HEK293T (cell line): ENCODE measurements around the gene ESR2.

Experiments used
- ARNT ChIP-seq: fragments of 450-650 bp; IDR thresholded peaks from 2 replicates; pipeline ENCODE4 v1.6.1; 2017; ENCODE audit warnings: mild to moderate bottlenecking
- BHLHE40 ChIP-seq: fragments of 450-650 bp; IDR thresholded peaks from 2 replicates; pipeline ENCODE4 v1.6.1; 2016; ENCODE audit warnings: mild to moderate bottlenecking, moderate library complexity, borderline replicate concordance
- FOXA1 ChIP-seq: fragments of 450-650 bp; IDR thresholded peaks from 2 replicates; pipeline ENCODE4 v1.6.1; 2016; ENCODE audit warnings: mild to moderate bottlenecking
- FOXK2 ChIP-seq: fragments of 450-650 bp; IDR thresholded peaks from 2 replicates; pipeline ENCODE4 v1.6.1; 2016; ENCODE audit warnings: mild to moderate bottlenecking
- FOXM1 ChIP-seq: fragments of 450-650 bp; IDR thresholded peaks from 2 replicates; pipeline ENCODE4 v1.6.1; 2017; ENCODE audit warnings: mild to moderate bottlenecking, borderline replicate concordance
- HDGF ChIP-seq: fragments of 450-650 bp; IDR thresholded peaks from 2 replicates; pipeline ENCODE4 v1.6.1; 2017; ENCODE audit warnings: antibody characterized with exemption, borderline replicate concordance
- L3MBTL2 ChIP-seq: fragments of 450-650 bp; conservative IDR thresholded peaks from 2 replicates; pipeline ENCODE4 v1.6.1; 2016; ENCODE audit warnings: mild to moderate bottlenecking
- LEF1 ChIP-seq: fragments of 450-650 bp; IDR thresholded peaks from 2 replicates; pipeline ENCODE4 v1.6.1; 2017; ENCODE audit warnings: mild to moderate bottlenecking, borderline replicate concordance
- SP1 ChIP-seq: fragments of 450-650 bp; IDR thresholded peaks from 2 replicates; pipeline ENCODE4 v1.6.1; 2017
- TARDBP ChIP-seq: fragments of 450-650 bp; IDR thresholded peaks from 2 replicates; pipeline ENCODE4 v1.6.1; 2016
- ZNF384 ChIP-seq: fragments of 450-650 bp; IDR thresholded peaks from 2 replicates; pipeline ENCODE4 v1.6.1; 2016
- TF ChIP-seq, protein P1 (sequence below): fragments of 450-650 bp; IDR thresholded peaks from 2 replicates; pipeline ENCODE4 v1.6.1; 2016

DNA sequence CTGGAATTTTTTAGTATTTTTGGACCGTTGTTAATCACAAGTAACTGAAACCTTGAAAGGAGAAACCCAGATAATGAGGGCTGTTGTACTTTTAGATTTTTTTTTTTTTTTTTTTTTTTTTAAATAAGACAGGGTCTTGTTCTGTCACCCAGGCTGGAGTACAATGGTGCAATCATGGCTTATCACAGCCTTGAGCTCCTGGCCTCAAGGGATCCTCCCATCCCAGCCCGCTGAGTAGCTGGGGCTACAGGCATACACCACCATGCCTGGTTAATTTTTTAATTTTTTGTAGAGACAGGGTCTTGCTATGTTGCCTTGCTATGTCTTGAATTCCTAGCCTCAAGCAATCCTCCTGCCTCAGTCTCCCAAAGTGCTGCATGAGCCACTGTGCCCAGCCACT lies 229.7 kb downstream of the ESR2 start:
- TF ChIP-seq FOXM1 (no peak), ZNF384 (no peak), BHLHE40 (no peak), SP1 (no peak), TARDBP (no peak), HDGF (no peak), FOXK2 (no peak), ARNT (no peak), FOXA1 (no peak), LEF1 (no peak), L3MBTL2 (no peak)
- TF ChIP-seq, protein P1, sequence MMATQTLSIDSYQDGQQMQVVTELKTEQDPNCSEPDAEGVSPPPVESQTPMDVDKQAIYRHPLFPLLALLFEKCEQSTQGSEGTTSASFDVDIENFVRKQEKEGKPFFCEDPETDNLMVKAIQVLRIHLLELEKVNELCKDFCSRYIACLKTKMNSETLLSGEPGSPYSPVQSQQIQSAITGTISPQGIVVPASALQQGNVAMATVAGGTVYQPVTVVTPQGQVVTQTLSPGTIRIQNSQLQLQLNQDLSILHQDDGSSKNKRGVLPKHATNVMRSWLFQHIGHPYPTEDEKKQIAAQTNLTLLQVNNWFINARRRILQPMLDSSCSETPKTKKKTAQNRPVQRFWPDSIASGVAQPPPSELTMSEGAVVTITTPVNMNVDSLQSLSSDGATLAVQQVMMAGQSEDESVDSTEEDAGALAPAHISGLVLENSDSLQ: no peak
